NCI-H187 (cell line): Measurements from ENCODE around the gene APOBR.
"Not testable (repeated sequence)": the region's sequence is repeated elsewhere in the genome, so short reads cannot be mapped to it uniquely, and the experiment has no call there.

ENCODE experiments used
- DNase-seq, 2 experiments: peaks; one replicate each; lab custom pipeline; 2025; lab: John Stamatoyannopoulos, UW

APOBR gene

DNA sequence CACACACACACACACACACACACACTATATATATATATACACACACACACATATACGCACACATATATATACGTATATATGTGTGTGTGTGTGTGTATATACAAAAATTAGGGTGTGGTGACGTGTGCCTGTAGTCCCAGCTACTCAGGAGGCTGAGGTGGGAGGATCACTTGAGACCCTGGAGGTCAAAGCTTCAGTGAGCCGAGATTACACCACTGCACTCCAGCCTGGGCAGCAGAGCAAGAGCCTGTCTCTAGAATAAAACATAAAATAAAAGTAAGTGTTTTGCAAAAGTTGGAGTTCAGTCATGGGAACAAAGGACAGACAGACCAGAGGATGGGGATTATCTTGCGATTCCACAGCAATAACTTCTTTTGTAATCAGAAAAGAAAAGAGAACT is 33.5 kb downstream of the APOBR start:
- DNase-seq = no peak

DNA sequence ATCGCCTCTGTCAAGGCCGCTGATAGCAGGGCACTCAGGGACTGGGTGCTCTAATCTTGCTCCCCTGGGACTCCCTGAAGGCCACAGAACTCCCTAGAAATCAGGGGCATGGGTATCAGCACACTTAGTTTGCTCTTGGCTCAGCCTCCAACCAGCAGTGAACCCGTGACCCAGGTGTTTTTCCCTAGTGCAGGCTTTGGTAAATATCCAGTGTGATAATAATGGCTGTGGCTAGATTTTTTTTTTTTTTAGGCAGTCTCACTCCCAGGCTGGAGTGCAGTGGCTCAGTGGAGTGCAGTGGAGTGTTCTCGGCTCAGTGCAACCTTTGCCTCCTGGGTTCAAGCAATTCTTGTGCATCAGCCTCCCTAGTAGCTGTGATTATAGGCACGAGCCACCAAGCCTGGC is 34.0 kb downstream of the APOBR start:
- no peak for DNase-seq

DNA sequence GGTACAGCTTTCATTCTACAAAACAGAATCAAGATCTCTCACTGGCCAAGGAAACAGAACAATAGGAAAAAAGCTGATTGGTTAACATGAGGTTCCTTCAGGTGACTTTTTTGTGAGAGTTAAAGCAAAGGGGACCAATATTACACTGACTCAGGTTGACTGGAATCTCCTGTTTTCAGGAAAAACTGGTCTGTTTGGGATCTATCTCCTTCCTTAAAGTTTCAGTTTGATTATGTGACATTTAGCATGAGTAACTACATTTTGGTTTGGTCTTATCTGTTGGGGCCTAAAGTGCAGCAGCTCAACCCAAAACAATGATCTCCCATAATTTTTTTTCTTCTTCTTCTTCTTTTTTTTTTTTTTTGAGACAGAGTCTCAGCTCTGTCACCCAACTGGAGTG is 34.7 kb downstream of the APOBR start:
- no peak for DNase-seq

DNA sequence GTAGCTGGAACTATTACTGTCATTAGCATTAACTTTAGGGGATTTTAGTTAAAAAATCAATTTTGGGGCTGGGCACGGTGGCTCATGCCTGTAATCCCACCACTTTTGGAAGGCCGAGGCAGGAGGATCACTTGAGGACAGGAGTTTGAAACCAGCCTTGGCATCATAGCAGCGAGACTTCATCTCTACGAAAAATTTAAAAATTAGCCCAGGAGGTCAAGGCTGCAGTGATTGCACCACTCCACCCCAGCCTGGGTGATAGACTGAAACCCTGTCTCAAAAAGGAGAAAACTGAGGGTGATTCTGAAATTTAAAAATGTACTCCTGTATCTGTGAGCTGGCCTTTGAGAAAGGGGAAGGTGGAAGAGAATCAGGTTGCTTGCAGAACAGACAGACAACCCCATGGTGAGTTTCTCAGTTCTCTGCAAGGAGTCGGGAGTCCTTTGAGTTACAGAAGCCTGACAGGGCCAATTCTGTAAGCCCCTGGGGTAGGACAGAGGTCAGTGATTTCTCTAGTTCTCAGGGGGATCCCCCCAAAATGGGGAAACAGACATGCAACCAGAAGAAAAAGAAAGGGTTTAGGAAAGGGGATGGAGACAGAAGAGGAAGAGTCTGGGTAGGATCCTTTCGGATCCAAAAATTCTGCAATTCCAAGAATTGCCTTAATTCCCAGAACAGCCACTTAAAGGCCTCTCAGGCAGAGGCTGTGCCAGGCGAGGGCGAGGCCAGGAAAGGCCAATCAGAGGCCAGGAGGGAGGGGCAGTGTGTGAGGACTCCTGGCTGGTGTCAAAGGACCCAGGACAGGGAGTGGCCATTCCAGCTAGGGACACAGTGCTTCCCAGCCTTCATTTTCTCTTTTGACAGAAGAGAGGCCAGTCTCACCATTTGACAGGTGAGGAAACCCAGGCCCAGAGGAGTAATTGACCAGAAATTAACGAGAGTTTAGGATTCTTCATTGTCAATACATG is 37.6 kb downstream of the APOBR start:
- DNase-seq = no peak

DNA sequence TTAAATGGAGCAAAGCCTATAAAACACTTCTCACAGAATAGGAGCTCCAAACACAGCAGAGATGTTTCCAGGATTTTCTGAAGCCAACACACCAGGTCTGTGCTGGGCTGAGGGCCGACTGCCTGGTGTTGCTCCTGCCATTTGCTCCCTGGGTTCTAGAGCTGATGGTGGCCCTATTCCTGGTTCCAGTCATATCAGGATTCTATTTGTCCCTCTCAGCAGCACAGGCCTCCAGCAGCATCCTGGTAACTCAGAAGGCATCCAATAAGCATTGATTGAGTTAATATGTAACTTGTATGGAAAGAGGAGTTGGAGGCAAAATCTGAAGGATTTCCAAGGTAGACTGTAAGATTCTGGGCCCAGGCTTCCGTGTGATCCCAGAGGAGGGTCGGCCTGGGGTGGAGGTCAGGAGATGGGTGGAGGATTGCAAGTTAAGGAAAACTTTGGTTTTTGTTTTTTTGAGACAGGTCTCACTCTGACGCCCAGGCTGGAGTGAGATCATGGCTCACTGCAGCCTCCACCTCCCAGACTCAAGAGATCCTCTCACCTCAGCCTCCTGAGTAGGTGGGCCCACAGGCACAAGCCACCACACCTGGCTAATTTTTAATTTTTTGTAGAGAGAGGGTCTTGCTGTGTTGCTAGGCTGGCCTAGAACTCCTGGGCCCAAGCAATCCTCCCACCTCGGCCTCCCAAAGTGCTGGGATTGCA is 38.7 kb downstream of the APOBR start:
- no peak for DNase-seq

DNA sequence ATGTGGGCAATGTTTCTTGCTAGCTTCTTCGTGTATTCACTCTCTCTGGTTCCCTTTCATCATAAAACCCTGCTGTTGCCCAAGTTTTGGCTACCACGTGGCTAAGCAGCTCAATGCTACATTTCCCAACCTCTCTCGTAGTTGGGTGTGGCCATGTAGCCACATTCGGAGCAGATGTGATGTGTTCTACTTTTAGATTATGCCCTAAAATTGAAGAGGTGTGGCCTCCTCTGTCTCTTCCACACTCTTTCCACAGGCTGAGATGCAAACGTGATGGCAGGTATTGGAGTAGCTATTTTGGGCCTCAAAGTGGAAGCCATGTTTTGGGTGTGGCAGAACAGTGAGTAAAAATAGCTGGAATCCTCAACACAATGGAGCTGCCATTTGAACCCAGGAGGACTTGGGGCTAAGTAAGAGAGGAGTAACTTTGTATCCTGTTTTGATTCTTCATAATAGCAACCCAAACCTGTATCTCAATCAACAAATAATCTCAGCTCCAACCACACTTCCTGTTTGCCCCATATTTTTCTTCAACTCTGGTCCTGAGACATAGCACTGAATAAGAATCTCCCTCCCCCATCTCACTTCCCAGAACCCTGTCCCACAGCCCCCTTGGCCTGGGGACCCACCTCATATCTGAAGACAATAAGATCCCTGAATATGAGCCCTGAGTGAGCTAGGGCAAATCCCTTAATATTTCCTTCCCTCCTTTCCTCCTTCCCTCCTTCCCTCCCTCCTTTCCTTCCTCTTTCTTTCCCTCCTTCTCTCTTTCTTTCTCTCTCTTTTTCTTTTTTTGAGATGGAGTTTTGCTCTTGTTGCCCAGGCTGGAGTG is 40.3 kb downstream of the APOBR start:
- no peak for DNase-seq

DNA sequence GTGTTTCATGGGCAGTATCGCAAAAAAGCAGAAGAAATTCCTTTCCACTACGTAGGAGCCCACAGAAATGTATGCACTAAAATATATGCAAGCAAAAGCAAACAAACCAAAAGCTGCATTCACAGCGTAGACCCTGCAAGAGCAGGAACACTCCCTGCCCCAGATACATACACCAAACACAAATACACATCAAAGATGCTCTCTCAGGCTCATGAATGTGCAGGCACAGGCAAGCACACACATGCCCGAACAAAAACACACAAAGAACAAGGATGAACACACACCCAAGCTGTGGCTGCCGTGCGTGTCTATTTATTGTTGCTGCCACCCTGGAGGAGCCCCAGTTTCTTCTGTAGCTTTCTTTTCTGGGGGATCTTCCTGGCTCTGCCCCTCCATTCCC is 42.6 kb downstream of the APOBR start:
- DNase-seq = no peak

DNA sequence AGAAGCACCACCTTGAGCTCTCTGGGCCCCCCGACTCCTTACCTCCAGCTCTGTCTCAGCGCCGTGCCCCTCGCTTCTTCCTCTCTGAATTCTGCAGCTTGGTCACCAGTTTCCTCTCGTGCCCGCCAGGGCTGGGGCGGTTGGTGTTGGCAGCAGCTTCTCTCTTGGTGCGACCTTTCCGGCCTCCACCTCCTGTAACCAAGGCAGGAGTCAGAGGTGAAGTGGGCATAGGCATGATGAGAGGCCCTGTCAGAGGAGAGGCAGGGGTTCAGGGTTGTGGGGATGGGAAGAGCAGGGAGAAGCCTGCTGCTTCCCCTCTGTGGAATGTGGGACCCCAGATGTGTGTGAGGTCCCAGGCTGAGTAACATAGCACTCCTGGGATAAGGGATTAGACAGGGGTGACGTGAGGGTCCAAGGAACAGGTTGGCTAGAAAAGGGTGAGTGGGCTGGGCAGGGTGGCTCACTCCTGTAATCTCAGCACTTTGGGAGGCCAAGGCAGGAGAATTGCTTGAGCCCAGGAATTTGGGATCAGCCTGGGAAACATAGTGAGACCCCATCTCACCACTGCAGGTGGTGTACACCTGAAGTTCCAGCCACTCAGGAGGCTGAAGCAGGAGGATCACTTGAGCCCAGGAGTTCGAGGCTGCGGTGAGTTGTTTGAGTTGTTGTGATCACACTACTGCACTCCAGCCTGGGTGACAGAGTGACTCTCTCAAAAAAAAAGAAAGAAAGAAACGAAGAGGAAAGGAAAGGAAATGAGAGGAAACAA is 43.7 kb downstream of the APOBR start:
- DNase-seq = no peak

DNA sequence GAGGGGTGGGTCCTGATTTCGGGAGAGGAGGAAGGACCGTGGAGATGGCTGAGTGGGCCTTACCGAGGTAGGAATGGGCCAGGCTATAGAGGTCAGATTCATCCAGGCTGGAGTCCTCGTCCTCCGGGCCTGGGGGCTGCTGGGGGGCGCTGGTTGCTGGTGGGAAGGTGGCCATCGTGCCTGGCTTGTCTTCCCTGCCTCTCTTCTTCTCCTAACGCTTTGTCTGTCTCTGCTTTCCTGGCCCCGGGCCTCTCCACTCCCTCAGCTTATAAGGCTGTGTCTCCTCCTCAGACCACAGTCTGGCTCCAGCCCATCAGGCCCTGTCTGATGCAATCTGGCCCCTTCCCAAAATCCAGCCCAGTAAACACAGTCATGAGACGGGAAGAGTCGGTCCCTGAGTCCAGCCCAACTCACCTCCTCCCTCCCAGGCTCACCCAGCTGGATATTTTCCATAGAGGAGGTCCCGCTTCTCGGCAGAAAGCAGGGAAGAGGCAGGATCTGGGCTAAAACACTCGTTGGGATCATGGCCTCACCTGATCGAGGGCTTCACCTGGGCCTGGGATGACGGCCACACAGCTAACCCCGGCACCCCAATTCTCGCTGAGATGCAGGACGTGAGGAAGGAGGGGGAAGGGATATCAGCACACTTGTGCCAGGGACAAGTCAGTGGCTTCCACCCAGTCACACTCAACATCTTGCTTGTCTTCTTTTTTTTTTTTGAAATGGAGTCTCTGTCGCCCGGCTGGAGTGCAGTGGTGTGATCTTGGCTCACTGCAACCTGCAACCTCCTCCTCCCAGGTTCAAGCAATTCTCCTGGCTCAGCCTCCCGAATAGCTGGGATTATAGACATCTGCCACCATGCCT is 44.5 kb downstream of the APOBR start, which contains the start of gene NUPR1:
Gene NUPR1 (minus strand): TSS at position 242 of the 864 bp plus-strand sequence. CDS start 67 bp downstream, at position 175.
- no peak for DNase-seq

DNA sequence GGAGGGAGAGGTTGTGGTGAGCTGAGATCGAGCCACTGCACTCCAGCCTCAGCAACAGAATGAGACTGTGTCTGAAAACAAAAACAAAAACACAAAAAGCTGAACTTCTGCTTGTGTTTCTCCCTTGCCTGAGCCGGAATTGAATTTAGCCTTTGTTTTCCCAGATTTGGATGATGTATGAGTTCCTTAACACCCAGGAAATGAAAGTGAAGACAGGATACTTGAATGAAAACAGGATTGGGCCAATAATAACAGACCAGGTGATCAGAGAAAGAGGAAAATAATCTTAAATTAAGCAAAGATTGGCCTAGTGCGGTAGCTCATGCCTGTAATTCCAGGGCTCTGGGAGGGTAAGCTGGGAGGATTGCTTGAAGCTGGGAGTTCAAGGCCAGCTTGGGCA is 45.9 kb downstream of the APOBR start:
- DNase-seq = no peak

DNA sequence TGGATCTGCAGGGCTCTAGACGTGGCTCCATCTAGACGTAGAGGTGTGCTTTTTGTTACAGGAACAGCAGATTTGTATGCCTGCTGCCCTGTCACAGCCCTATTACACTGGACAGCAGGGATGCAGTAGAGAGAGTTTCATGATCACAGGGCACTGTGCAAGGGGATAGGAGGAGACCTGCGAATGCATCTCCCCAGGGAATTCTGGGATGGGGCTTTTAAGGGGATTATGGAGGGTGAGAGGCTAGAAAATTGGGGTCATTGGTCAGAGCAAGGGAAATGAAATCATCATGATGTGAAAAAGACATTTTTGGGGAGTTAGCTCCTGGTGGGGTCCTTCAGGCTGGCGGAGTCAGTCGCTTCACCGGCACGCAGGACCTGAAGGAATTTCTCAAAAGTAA is 48.2 kb downstream of the APOBR start:
- no peak for DNase-seq

DNA sequence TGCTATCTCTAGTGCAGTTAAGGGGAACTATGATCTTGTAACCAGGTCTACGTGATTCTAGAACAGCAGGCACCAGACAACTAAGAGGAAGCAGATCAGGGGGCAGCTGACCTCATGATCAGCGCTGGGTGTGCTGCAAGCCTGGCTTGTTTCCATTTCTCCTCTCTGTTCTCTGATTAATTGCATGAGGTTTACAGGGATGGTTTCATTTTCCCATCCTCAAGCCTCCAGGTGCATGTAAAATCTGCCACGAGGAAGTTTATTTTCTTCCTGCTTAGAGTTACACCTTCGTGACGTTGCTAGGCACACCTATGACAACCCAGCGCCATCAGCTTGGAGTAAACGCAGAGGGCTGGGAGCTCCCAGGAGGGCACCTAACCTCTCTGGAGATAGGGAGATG is 48.6 kb downstream of the APOBR start:
- DNase-seq = no peak

DNA sequence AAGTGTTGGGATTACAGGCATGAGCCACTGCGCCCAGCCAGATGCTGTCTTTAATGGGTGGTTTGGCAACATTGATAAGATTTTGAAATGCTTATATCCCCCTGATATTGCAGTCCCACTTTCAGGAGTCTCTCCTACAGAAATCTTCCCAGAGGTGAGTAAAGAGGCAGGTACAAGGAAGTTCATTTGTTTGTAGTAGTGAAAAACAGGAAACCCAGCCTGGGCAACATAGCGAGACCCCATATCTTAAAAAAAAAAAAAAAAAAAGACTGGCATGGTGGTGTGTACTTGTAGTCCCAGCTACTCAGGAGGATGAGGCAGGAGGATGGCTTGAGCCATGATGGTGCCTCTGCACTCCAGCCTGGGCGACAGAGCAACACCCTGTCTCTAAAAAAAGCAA is 50.6 kb downstream of the APOBR start:
- DNase-seq = no peak

DNA sequence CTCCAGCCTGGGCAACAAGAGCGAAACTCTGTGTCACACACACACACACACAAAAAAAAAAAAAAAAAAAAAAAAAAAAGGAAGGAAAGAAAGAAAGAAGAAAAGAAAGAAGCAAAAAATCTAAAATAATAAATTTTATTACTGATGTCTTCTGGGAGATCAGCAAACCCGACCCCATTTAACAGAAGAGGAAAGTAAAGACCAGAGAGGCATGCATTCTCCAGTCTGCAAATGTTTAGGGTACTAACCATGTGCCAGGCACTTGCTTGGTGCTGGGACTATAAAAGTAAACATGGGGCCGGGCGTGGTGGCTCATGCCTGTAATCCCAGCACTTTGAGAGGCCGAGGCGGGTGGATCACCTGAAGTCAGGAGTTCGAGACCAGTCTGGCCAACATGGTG is 51.5 kb downstream of the APOBR start:
- DNase-seq = not testable (repeated sequence)

DNA sequence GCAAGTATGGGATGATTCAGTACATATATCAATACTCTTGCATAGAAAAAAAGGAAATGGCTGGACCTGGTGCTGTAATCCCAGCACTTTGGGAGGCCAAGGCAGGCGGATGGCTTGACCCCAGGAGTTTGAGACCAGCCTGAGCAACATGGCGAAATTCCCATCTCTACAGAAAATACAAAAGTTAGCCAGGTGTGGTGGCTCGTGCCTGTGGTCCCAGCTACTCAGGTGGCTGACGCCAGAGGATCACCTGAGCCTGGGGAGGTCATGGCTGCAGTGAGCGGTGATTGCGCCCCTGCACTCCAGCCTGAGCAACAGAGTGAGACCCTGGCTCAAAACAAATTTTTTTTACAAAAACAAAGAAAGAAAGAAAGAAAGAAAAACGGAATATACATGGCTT is 52.2 kb downstream of the APOBR start:
- DNase-seq = no peak

DNA sequence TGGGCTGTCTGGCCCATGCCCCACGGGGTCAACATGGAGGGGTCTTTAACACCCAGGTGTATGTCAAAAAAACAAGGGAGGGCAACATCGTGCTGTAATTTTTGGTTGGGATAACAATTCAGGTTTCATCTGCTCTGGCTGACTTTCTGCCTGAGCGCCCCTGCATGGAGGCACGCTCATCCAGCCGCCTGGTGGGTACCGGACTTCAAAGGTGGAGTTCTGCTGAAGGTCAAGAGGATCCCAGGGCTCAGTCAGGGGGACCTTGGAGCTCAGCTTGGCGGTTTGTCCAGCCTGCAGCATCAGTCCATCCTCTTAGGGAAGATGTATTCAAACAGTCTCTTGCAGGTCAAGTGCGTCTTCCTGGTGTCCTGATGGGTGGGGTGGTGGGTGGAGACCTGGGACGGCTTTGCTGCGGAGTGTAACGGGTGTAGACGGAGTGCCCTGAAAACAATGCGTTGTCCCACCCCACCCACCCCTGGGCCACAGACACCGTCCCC is 53.9 kb downstream of the APOBR start:
- DNase-seq = no peak
